CD4-positive, alpha-beta T cell treated with Interleukin-4 for 4 hours (primary cell): ENCODE data around the gene PLEKHA1.
A peak's percentile ranks its signal among the peaks of the same experiment; 100 is the strongest.

Source experiments
- DNase-seq: peaks from one replicate; pipeline ENCODE4 v3.0.0-alpha.2; 2020

Gene PLEKHA1

DNA sequence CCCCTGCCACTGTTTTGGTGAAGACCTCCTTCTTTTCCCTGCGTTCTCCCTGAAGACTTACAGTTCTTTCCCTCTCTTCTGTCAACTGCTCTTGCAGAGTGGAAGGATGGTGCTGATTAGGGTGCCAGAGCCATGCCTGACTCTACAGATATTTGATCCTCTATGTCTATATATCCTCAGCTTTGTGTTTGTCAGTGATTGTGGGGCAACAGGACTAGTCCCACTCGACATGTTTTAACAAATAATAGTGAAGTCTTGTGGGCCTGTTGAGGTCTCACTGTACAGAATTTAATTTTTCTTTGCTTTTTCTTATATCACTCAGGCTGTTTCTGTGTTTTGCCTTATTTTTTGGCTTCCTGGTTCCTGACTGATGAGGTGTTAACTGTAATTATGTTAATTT, 5.0 kb downstream of the PLEKHA1 start:
- no peak for DNase-seq

DNA sequence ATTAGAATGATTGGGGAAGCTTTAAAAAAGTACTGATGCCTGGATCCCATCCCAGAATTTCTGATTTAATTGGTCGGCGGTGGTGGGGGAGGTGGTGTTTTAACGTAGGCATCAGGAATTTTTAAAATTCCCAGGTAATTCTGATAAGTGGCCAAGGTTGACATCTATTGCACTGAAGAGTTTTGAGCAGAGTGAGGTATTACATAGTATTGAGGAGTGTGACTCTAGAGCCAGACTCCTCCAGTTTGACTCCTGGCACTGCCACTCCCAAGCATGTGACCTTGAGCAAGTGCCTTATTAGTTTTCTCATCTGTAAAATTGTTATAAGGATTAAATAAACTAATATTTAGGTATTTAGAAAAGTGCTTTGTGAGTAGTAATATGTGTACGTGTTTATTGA, 6.2 kb downstream of the PLEKHA1 start:
- DNase-seq = no peak

- DNase-seq = no peak
These were observed 7.2 kb downstream of the PLEKHA1 start for GRCh38 chr10:122381680-122382079.

- DNase-seq = no peak
These were observed 12.0 kb downstream of the PLEKHA1 start for GRCh38 chr10:122386514-122386913.

GRCh38 chr10:122387572-122387971, 13.1 kb downstream of the PLEKHA1 start:
- DNase-seq = no peak

DNA sequence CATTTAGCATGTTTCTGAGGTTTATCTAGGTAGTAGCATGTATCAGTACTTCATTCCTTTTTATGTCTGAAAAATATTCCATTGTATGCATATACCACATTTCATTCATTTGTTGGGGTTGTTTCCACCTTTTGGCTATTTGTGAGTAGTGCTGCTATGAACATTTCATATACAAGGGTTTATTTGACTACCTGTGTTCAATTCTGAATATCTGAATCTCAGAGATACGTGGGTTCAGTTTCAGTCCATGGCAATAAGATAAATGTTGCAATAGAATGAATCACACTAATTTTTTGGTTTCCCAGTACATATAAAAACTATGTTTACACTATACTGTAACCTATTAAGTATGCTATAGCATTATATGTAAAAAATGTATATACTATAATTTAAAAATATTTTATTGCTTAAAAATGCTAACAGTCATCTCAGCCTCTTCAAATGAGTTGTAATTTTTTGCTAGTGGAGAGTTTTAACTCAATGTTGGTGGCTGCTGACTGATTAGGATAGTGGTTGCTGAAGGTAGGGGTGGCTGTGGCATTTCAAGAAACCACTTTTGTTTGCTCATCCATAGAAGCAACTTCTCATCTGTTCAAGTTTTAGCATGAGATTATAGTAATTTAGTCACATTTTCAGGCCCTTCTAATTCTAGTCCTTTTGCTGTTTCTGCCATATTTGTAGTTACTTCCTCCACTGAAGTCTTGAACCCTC, 13.9 kb downstream of the PLEKHA1 start:
- no peak for DNase-seq

DNA sequence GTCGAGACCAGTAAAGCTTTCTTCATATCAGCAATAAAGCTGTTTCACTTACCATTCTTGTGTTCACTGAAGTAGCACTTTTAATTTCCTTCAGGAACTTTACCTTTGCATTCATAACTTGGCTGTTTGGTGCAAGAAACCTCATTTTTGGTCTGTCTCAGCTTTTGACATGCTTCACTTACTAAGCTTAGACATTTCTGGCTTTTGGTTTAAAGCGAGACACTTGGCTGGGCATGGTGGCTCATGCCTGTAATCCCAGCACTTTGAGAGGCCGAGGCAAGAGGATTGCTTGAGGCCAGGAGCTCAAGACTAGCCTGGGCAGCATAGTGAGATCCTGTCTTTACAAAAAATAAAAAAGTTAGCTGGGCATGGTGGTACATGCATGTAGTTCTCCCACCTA, 15.8 kb downstream of the PLEKHA1 start:
- no peak for DNase-seq

- no peak for DNase-seq
These were observed 16.2 kb downstream of the PLEKHA1 start for GRCh38 chr10:122390679-122391078.

GRCh38 chr10:122391875-122392274, 17.4 kb downstream of the PLEKHA1 start:
- no peak for DNase-seq

GRCh38 chr10:122392835-122393234, 18.3 kb downstream of the PLEKHA1 start:
- no peak for DNase-seq

DNA sequence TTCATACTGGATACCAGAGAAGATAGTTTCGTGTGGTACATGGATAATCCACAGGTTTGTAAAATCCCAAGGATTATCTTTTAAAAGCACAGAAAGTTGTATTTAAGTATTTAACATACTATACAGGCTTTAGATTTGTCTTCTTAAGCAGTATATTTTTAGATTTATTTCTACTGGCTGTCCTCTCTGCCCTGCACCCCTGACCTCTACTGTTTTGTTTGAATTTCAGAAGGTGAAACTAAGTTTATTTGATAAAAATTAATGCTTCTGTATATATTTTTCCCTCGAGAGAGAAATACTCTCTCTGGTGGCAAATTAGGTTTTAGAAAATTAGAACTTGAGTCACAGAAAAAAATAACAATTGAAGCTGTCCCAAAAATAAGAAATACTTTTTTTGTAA, 18.8 kb downstream of the PLEKHA1 start:
- no peak for DNase-seq

GRCh38 chr10:122402548-122403131, 28.1 kb downstream of the PLEKHA1 start:
- DNase-seq = no peak

- DNase-seq = no peak
These were observed 30.1 kb downstream of the PLEKHA1 start for GRCh38 chr10:122404576-122404975.

GRCh38 chr10:122407375-122408125, 33.0 kb downstream of the PLEKHA1 start:
- no peak for DNase-seq

DNA sequence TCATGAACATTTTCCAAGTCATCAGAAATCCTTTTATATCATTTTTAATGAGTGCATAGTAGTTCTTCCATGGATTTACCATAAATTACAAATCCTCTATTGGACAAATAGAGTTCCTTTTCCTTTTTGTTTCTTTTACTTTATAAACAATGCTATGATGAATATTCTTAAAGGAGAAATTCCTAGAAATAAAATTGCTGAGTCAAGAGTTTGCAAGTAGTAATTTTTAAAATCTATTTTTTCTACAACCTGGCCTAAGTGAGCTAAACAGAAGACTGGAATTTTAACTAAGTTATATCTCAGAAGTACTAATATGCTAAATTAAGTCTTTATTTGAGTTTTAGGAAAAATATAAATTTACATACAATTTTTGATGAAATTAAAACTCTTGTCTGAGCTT, 38.8 kb downstream of the PLEKHA1 start:
- DNase-seq = no peak

DNA sequence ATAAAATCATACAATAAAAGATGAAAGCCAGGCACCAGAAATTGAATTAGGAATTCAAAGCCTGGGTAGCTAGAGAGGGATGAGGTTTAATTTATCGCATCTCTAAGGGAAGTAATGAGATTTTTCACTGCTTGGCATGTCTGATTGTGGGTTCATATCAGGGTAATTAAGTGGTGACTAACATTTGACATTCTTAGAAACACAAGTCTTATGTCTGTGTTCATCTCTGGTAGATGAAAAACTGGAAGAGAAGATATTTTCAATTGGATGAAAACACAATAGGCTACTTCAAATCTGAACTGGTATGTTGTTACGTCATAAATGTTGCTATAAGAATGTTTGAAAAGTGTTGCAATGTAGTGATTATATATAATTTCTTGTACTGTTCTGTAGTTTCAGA, 43.2 kb downstream of the PLEKHA1 start:
- DNase-seq = no peak

DNA sequence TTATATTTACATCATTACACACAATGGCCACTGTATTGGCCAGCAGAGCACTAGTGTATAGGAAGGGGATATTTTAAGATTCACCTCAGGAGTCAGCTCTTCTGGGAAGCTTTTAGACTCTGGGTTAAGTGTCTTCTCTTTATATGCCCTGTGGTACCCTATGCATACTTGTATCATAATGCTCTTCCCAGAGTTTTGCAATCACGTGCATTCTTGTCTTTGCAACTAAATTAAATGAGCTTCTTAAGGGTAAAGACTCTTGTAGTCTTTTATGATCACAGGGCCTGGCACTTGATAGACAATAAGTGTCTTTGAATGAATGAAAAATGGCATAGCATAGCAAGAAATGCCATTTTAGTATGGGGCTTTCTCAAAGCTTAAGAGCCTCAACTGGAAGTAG, 44.5 kb downstream of the PLEKHA1 start:
- DNase-seq = no peak

- DNase-seq = no peak
These were observed 45.5 kb downstream of the PLEKHA1 start for GRCh38 chr10:122419876-122420623.

- no peak for DNase-seq
These were observed 46.1 kb downstream of the PLEKHA1 start for GRCh38 chr10:122420624-122421007.

DNA sequence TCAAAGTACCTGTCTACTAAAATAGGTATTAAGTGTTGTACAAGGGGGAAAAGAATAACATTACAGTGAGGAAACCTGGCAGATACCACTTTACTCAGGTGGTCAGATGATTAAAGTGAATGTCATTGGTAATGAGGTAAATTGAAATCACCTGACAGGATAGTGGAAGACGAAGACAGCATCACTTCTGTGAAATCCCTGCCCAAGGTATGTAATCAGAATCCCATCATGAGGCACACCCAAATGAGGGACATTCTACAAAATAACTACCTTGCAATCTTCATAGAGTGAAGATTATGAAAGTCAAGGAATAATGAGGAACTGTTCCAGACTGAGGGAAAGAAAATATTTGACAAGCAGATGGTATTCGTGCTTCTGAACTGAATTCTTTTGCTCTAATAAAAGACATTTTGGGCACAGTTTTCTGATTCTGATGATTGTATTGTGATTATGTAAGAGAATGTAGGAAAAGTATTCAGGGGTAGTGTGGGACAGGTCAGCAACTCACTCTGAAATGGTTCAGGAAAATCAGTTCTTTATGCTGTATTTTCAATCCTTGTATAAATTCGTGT, 46.6 kb downstream of the PLEKHA1 start:
- no peak for DNase-seq

- no peak for DNase-seq
These were observed 47.2 kb downstream of the PLEKHA1 start for GRCh38 chr10:122421742-122422141.

DNA sequence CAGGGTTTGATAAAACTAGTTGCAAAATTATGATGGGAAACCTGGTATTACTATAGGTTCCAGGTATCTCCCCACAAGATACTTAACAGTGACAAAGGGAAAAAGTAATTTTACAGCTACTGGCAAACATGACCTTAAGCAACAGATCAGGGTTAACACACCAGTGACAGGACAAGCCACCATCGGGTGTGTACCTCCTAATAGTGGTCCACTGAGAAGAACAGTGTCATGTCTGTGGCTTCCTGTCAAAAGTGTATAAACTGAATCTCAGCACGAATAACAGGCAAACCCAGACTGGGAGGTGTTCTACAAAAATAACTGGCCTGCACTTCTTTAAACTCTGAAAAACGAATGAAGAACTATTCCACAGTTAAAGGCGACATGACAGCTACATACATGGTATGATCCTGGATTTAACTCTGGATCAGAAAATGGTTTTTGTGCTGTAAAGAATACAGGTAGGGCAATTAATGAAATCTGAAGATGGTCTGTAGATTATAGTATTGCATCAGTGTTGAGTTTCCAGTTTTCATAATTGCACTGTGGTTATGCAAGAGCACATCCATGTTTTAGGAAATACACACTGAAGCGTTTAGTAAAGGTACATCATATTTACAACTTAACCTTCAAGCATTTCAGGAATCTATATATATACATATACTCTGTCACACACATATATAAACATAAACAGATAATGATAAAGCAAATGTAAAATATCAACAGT, 47.9 kb downstream of the PLEKHA1 start:
- peak; percentile 65 for DNase-seq
